Medulla oblongata (tissue), 1 donor: ENCODE results near the gene PPP1R3F.

Experiments used
- DNase-seq: peaks from one replicate; pipeline ENCODE4 v3.0.0-alpha.2; 2015; ENCODE audit errors: extremely low spot score

The PPP1R3F gene

GRCh38 chrX:49269767-49270248, at the start of gene PPP1R3F:
Gene PPP1R3F (plus strand): TSS chrX:49269793. CDS start chrX:49269870, 77 bp downstream.
- DNase-seq = no peak

- no peak for DNase-seq
Observed at GRCh38 chrX:49220100-49220499, 49.5 kb upstream of the PPP1R3F start.

- no peak for DNase-seq
Observed at GRCh38 chrX:49221868-49222267, 47.7 kb upstream of the PPP1R3F start.

- no peak for DNase-seq
Observed at GRCh38 chrX:49225858-49226257, 43.7 kb upstream of the PPP1R3F start.

- DNase-seq = no peak
Observed at GRCh38 chrX:49226946-49227345, 42.6 kb upstream of the PPP1R3F start.

- no peak for DNase-seq
Observed at GRCh38 chrX:49227726-49228125, 41.9 kb upstream of the PPP1R3F start.

GRCh38 chrX:49228185-49228584, 41.4 kb upstream of the PPP1R3F start:
- DNase-seq = no peak

GRCh38 chrX:49230500-49231232, 38.9 kb upstream of the PPP1R3F start:
- peak; percentile 2 for DNase-seq

- DNase-seq = no peak
Observed at GRCh38 chrX:49231333-49232000, 38.1 kb upstream of the PPP1R3F start.

- DNase-seq = no peak
Observed at GRCh38 chrX:49232525-49232924, 37.1 kb upstream of the PPP1R3F start.

GRCh38 chrX:49233176-49233575, 36.4 kb upstream of the PPP1R3F start, which contains the start of gene CACNA1F:
Gene CACNA1F (minus strand): TSS chrX:49233340. CDS start chrX:49233309, 31 bp downstream.
- no peak for DNase-seq

GRCh38 chrX:49233887-49234555, 35.6 kb upstream of the PPP1R3F start:
- DNase-seq = no peak

GRCh38 chrX:49237060-49237459, 32.5 kb upstream of the PPP1R3F start:
- peak; percentile 35 for DNase-seq

- DNase-seq = no peak
Observed at GRCh38 chrX:49238735-49239134, 30.9 kb upstream of the PPP1R3F start.

- DNase-seq = no peak
Observed at GRCh38 chrX:49242545-49243066, 27.0 kb upstream of the PPP1R3F start.

- DNase-seq = no peak
Observed at GRCh38 chrX:49243166-49243565, 26.4 kb upstream of the PPP1R3F start.

- DNase-seq = no peak
Observed at GRCh38 chrX:49244207-49244606, 25.4 kb upstream of the PPP1R3F start.

GRCh38 chrX:49246541-49246940, 23.1 kb upstream of the PPP1R3F start:
- no peak for DNase-seq

GRCh38 chrX:49247346-49247745, 22.2 kb upstream of the PPP1R3F start:
- DNase-seq = no peak

- no peak for DNase-seq
Observed at GRCh38 chrX:49247916-49248811, 21.4 kb upstream of the PPP1R3F start.

GRCh38 chrX:49249071-49249470, 20.5 kb upstream of the PPP1R3F start:
- DNase-seq = no peak
